Esophagus muscularis mucosa (tissue), 4 donors: ENCODE data around the gene ARL14. TPM values are rescaled to one million over a fixed set of nuclear protein-coding genes. Genes with fewer than 3 reads are reported as not detected.

Experiments
- DNase-seq: peaks from one replicate; pipeline ENCODE4 v3.0.0-alpha.2; 2017; ENCODE audit errors: extremely low spot score
- H3K27ac ChIP-seq, 4 donors: fragments of 200-600 bp; sonication (generic); replicated peaks in 1 of 4; 1 replicate in 3 of 4; 2 replicates in 1 of 4; pipeline ENCODE4 v1.5.1; 2016 to 2019; ENCODE audit warnings: mild to moderate bottlenecking in 1 of 4
- H3K27me3 ChIP-seq, 4 donors: fragments of 200-600 bp; sonication (generic); one replicate each; pipeline versions ENCODE4 v1.5.1 to v1.6.0; 2016 to 2019
- H3K36me3 ChIP-seq, 4 donors: fragments of 200-600 bp; sonication (generic); one replicate each; pipeline ENCODE4 v1.5.1; 2016 to 2019
- H3K4me1 ChIP-seq, 4 donors: fragments of 200-600 bp; sonication (generic); one replicate each; pipeline ENCODE4 v1.5.1; 2016 to 2019
- H3K4me3 ChIP-seq, 4 donors: fragments of 200-600 bp; sonication (generic); 1 replicate in 2 of 4; 2 replicates in 2 of 4; pipeline ENCODE4 v1.5.1; 2016 to 2019; ENCODE audit warnings: mild to moderate bottlenecking in 4 of 4, moderate library complexity in 1 of 4
- H3K9me3 ChIP-seq, 4 donors: fragments of 200-600 bp; sonication (generic); 1 replicate in 3 of 4; 2 replicates in 1 of 4; pipeline ENCODE4 v1.5.1; 2016 to 2019
- CTCF ChIP-seq, 3 experiments: fragments of 200-600 bp in 2 of 3; fragments of 450-650 bp in 1 of 3; sonication (generic) in 2 of 3; IDR thresholded peaks; one replicate each; pipeline ENCODE4 v1.5.1; 2017 to 2019; ENCODE audit warnings: antibody characterized with exemption in 3 of 3, mild to moderate bottlenecking in 2 of 3, moderate library complexity in 1 of 3
- EP300 ChIP-seq: sonication (generic); formaldehyde crosslinking; IDR thresholded peaks from one replicate; pipeline ENCODE4 v1.6.1; 2017; ENCODE audit warnings: antibody characterized with exemption
- POLR2A ChIP-seq: fragments of 450-650 bp; IDR thresholded peaks from one replicate; pipeline ENCODE4 v1.6.1; 2017; ENCODE audit warnings: antibody characterized with exemption, moderate library complexity, mild to moderate bottlenecking, low read depth
- POLR2AphosphoS5 ChIP-seq, 2 donors: sonication (generic); formaldehyde crosslinking; IDR thresholded peaks; one replicate each; pipeline ENCODE4 v1.6.1; 2017; ENCODE audit warnings: antibody characterized with exemption in 2 of 2
- WGBS: methylation state at CpG from one replicate; pipeline ENCODE4 v1.1.5; 2018; 5-methylcytosine and 5-hydroxymethylcytosine counted together
- intact Hi-C: fragments of 100-400 bp; cut with DNase I; formaldehyde crosslinking; loops from one replicate; pipeline ENCODE4 v1.15.1; 2023
- small RNA-seq, 3 donors: library from RNA; depleted of rRNA; stranded (forward); fragments of <200 nt; gene quantifications; one replicate each; pipeline ENCODE3, GENCODE V24; 2016
- total RNA-seq, 4 donors: library from RNA; depleted of rRNA; stranded (reverse); fragments of >200 nt; gene quantifications; one replicate each; pipeline versions ENCODE4 v1.1.0 to v1.2.1, GENCODE V29; 2016

Gene ARL14
- total RNA-seq, 4 donors from 2014 or later: not detected

DNA sequence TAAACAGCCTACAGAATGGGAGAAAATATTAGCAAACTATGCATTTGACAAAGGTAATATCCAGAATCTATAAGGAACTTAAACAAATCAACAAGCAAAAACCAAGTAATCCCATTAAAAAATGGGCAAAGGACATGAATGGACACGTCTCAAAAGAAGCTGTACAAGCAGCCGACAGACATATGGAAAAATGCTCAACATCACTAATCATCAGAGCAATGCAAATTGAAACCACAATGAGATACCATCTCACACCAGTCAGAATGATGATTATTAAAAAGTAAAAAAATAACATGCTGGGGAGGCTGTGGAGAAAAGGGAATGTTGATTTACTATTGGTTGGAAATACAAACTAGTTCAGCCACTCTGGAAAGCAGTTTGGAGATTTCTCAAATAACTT, 48.4 kb downstream of the ARL14 start:
- Histone ChIP-seq H3K36me3 (no peaks in the 10 kb centered on the region), H3K27ac (no peak overlapping the region), H3K27me3 (no peaks in the 10 kb centered on the region), H3K9me3 (no peaks in the 10 kb centered on the region), H3K4me3 (no peak overlapping the region), H3K4me1 (no peaks in the 10 kb centered on the region)
- DNase-seq: no peak
- TF ChIP-seq CTCF (IDR thresholded peaks at IDR 0.05) (no peak), EP300 (no peak), POLR2A (no peak), POLR2AphosphoS5 (IDR thresholded peaks at IDR 0.05) (no peak)
- intact Hi-C loops: no loop called here
- WGBS: 78% methylated on average over 2 of the region's 2 CpGs

Small RNA genes within 50 kb of the gene (small RNA-seq; reads per million reads assigned to genes)
- gene RF00139: 0 reads per million in 3 donors

Other genes starting within 250 kb of the ARL14 start
- 1 to 10 TPM; 1.3 to 3.8 (median 1.9) TPM for gene TRIM59, start 227.4 kb upstream of the ARL14 start, total RNA-seq
- 10 to 100 TPM; 48.2 to 60.6 (median 55.3) TPM for gene KPNA4, start 111.6 kb upstream of the ARL14 start, total RNA-seq
- gene PPM1L, start 79.1 kb downstream of the ARL14 start, total RNA-seq: 10 to 100 TPM; 30.8 to 88.1 (median 52.7) TPM